Measurements from ENCODE around the gene TAF1C.
A peak's percentile ranks its signal among the peaks of the same experiment; 100 is the strongest.

The TAF1C gene

DNA sequence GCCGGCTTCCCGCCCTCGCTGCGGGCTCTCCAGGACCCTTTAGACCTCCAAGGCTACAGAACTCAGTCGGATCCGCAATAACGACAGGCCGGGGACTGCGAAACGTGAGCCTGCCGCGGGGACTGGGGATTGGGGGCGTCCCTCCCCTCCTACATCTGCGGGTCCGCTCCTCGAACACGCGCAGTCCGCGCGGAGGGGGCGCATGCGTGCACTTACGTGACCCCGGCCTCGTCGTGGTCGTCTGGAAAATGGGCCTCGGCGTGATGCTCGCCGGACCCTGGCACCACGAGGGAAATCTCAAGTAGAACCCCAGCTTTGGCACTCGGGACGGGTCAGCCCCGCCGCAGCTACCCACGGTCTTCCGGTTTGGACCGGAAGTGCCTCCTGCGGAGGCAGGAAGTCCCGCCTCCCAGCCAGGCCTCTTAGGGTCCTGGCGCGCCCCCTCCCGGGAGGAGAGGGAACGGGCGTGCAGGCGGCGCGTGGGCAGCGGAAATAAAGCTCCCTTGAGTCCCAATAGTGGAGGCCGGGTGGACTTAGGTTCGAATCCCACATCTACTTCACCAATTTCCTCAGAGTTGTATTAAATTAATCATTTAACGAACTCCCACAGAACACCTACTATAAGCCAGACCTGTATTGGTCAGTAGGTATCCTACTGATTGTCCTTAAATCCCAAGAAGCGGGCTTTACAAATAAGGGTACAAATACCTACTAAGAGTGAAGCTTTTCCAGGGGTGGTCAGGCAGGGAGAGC, at the start of gene TAF1C:
TAF1C (minus strand) TSS at position 373 of the 753 bp plus-strand sequence. CDS start 2,069 bp downstream, outside the sequence.
- Mint-ChIP-seq H3K27ac (peak within 1 kb of the TSS; percentile 63 to 77 (median 71)), H3K4me3 (peak within 1 kb of the TSS; percentile 96 to 98 (median 96)), H3K4me1 (peaks cover 8% of the 10 kb centered on the region), H3K27me3 (ENCODE audit: low read depth) (no peaks in the 10 kb centered on the region), H3K36me3 (ENCODE audit: low read depth) (peaks cover 23% of the 10 kb centered on the region), H3K9me3 (no peaks in the 10 kb centered on the region)
- TF ChIP-seq, protein P1, sequence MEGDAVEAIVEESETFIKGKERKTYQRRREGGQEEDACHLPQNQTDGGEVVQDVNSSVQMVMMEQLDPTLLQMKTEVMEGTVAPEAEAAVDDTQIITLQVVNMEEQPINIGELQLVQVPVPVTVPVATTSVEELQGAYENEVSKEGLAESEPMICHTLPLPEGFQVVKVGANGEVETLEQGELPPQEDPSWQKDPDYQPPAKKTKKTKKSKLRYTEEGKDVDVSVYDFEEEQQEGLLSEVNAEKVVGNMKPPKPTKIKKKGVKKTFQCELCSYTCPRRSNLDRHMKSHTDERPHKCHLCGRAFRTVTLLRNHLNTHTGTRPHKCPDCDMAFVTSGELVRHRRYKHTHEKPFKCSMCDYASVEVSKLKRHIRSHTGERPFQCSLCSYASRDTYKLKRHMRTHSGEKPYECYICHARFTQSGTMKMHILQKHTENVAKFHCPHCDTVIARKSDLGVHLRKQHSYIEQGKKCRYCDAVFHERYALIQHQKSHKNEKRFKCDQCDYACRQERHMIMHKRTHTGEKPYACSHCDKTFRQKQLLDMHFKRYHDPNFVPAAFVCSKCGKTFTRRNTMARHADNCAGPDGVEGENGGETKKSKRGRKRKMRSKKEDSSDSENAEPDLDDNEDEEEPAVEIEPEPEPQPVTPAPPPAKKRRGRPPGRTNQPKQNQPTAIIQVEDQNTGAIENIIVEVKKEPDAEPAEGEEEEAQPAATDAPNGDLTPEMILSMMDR (IDR thresholded peaks at IDR 0.05; ENCODE audit: unreplicated experiment in 3 of 3), result peak; percentile 95 to 99 (median 99)

GRCh38 chr16:84234321-84235241, 47.7 kb upstream of the TAF1C start:
- H3K4me1 Mint-ChIP-seq, result peaks cover 34% of the 10 kb centered on the region

GRCh38 chr16:84233748-84234147, 46.9 kb upstream of the TAF1C start:
- TF ChIP-seq, protein P1 (IDR thresholded peaks at IDR 0.05; ENCODE audit: unreplicated experiment in 3 of 3), result no peak
- Mint-ChIP-seq H3K9me3 (no peaks in the 10 kb centered on the region), H3K36me3 (ENCODE audit: low read depth) (no peaks in the 10 kb centered on the region), H3K27me3 (ENCODE audit: low read depth) (peaks cover 32% of the 10 kb centered on the region), H3K4me1 (peaks cover 31% of the 10 kb centered on the region), H3K4me3 (no peak overlapping the region), H3K27ac (no peak overlapping the region)

More at GRCh38 chr16:84234321-84235241, 47.7 kb upstream of the TAF1C start:
- TF ChIP-seq, protein P1 (IDR thresholded peaks at IDR 0.05; ENCODE audit: unreplicated experiment in 3 of 3), result no peak
- peaks cover 39% of the 10 kb centered on the region for H3K27me3 Mint-ChIP-seq (ENCODE audit: low read depth)
- peak overlapping the region; percentile 30 to 75 (median 57) for H3K27ac Mint-ChIP-seq
- no peaks in the 10 kb centered on the region for H3K36me3 Mint-ChIP-seq (ENCODE audit: low read depth)
- no peaks in the 10 kb centered on the region for H3K9me3 Mint-ChIP-seq
- peak overlapping the region in 1 of 3 experiments; percentile 3 for H3K4me3 Mint-ChIP-seq

- TF ChIP-seq, protein P1 (IDR thresholded peaks at IDR 0.05; ENCODE audit: unreplicated experiment in 3 of 3), result no peak
- peaks cover 33% of the 10 kb centered on the region for H3K4me1 Mint-ChIP-seq
- H3K36me3 Mint-ChIP-seq (ENCODE audit: low read depth), result no peaks in the 10 kb centered on the region
- no peak overlapping the region for H3K27ac Mint-ChIP-seq
- H3K9me3 Mint-ChIP-seq, result no peaks in the 10 kb centered on the region
- no peak overlapping the region for H3K4me3 Mint-ChIP-seq
- peaks cover 25% of the 10 kb centered on the region for H3K27me3 Mint-ChIP-seq (ENCODE audit: low read depth)
Measured at GRCh38 chr16:84232969-84233368, 46.1 kb upstream of the TAF1C start.

DNA sequence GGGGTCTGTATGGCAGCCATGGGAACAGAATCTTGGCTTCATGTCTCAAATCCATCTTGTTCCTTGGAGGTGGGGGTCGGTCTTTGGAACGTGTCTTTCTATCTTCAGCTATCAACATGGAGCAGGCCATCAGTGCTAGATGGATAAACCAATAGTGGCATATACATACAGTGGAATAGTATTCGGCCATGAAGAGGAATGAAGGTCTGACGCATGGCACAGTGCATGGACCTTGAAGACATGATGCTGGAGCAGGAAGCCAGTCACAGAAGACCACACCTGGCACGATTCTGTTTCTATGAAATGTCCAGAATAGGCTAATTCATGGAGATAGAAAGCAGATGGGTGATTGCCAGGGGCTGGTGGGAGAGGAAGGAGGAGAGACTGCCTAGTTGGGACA, 45.2 kb upstream of the TAF1C start:
- no peaks in the 10 kb centered on the region for H3K9me3 Mint-ChIP-seq
- H3K36me3 Mint-ChIP-seq (ENCODE audit: low read depth), result no peaks in the 10 kb centered on the region
- peaks cover 21% of the 10 kb centered on the region for H3K27me3 Mint-ChIP-seq (ENCODE audit: low read depth)
- peaks cover 39% of the 10 kb centered on the region for H3K4me1 Mint-ChIP-seq
- TF ChIP-seq, protein P1 (IDR thresholded peaks at IDR 0.05; ENCODE audit: unreplicated experiment in 3 of 3), result no peak
- H3K4me3 Mint-ChIP-seq, result no peak overlapping the region
- H3K27ac Mint-ChIP-seq, result no peak overlapping the region

Data from nephron (organoid).